GM21367 (cell line): ENCODE results near the gene S1PR5.
"Not testable (repeated sequence)": the region's sequence is repeated elsewhere in the genome, so short reads cannot be mapped to it uniquely, and the experiment has no call there.

Experiments
- ATAC-seq: cut with Tn5 transposase; IDR thresholded peaks from one replicate; pipeline ENCODE4 v1.9.1; 2021; ENCODE audit not compliant: unreplicated experiment

Gene S1PR5

DNA sequence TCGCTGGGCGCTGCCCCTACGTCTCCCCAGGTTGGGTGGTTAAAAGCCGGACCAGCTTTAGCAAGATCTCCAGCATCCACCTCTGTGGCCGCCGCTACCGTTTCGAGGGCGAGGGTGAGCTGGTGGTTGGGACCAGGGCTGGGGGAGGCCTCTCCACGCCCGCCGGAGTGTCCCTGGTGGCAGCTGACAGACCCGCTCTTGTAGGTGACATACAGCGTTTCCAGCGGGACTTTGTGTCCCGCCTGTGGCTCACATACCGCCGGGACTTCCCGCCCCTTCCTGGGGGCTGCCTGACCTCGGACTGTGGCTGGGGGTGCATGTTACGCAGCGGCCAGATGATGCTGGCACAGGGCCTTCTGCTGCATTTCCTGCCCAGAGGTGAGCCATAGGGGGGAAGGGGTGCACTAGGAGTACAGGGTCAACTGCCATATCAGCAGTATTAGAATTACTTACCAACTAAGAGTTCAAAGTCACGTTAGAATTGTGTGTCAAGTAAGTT is 27.6 kb upstream of the S1PR5 start:
- ATAC-seq: no peak

DNA sequence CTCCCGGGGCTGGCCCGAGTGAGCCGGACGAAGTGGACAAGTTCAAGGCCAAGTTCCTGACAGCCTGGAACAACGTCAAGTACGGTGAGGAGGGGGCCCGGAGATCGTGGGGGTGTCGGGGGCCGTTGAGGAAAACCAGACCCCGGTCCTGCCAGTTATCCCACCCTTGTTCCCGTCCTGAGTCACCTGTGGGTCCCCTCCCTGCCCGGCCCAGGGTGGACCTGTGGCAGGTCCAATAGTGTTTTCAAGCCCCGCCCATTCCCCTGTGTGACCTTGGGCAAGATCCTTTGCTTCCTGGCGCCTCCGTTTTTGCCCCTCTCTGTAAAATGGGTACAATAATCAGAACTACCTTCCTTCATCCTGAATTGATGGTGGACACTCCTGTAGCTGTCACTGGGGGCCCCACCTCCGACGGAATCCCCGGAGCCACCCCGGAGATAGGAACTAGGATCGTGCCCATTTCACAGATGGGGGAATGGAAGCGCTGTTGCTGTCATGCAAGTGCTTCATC is 27.1 kb upstream of the S1PR5 start:
- ATAC-seq: no peak

GRCh38 chr19:10543420-10544241 is 26.4 kb upstream of the S1PR5 start, which contains the start of gene ATG4D:
TSS of gene ATG4D (plus strand) at chr19:10543904. CDS start at chr19:10544091, 187 bp downstream.
- no peak for ATAC-seq

DNA sequence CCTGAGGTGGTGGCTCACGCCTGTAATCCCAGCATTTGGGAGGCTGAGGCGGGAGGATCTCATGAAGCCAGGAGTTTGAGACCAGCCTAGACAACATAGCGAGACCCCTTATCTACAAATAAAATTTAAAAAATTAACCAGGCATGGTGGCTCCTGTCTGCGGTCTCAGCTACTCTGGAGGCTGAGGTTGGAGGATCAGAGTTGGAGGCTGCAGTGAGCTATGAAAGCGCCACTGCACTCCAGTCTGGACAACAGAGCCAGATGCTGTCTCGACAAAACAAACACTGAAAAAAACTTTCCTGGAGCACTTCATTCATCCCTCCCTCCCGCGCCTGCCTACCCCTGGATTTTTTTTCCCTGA is 25.8 kb upstream of the S1PR5 start:
- ATAC-seq: no peak

- ATAC-seq: not testable (repeated sequence)
These were observed 21.8 kb upstream of the S1PR5 start for GRCh38 chr19:10539016-10539415.

GRCh38 chr19:10538204-10538983 is 21.1 kb upstream of the S1PR5 start:
- no peak for ATAC-seq

DNA sequence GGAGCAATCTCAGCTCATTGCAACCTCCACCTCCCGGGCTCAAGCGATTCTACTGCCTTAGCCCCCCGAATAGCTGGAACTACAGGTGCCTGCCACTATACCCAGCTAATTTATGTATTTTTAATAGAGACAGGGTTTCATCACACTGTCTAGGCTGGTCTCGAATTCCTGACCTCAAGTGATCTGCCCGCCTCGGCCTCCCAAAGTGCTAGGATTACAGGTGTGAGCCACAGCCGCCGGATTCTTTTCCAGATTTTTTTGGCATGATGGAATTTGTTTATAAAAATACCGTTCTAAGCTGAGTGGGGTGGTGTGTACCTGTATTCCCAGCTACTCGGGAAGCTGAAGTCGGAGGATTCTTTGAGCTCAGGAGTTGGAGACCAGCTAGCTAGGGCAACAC is 20.4 kb upstream of the S1PR5 start:
- no peak for ATAC-seq

- no peak for ATAC-seq
These were observed 18.4 kb upstream of the S1PR5 start for GRCh38 chr19:10535613-10536012.

- ATAC-seq: no peak
These were observed 16.6 kb upstream of the S1PR5 start for GRCh38 chr19:10533646-10534386.

DNA sequence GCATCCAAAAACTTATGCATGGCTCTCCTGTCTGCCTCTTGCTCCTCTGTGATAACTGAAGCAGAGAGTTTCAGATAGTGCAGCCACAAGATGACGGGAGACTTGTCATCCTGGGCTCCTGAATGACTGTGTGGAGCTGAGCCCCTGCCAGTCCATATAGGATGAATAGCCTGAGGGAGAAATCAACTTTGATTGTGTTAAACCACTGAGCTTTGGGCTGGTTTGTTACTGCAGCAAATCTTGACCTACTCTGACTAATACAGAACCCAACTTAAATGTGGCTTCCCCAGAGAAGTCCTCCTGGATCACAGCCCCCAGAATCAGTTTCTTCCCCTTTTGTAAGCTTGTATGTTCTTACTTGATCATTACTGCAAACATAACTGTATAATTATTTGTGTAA is 15.2 kb upstream of the S1PR5 start:
- ATAC-seq: no peak

DNA sequence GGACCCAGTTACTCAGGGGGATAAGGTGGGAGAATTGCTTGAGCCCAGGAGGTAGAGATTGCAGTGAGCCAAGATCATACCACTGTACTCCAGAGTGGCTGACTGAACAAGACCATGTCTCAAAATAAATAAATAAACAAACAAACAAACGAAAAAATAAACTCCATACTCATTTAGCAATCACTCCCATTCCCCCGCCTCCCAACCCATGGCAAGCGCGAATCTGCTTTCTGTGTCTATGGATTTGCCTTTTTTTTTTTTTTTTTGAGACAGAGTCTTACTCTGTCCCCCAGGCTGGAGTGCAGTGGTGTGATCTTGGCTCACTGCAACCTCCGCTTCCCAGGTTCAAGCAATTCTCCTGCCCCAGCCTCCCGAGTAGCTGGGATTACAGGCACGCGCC is 9.6 kb upstream of the S1PR5 start:
- ATAC-seq: not testable (repeated sequence)

DNA sequence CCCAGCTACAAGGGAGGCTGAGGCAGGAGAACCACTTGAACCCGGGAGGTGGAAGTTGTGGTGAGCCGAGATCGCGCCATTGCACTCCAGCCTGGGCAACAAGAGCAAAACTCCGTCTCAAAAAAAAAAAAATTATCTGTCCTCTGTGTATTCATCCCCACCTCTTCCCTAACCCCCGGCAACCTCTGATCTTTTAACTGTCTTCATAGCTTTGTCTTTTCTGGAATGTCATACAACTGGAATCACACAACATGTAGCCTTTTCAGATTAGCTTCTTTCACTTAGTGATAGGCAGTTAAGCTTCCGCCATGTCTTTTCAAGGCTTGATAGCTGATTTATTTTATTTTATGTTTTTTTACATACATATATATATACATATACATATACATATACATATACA is 8.4 kb upstream of the S1PR5 start:
- ATAC-seq: no peak

GRCh38 chr19:10523135-10523636 is 5.9 kb upstream of the S1PR5 start:
- no peak for ATAC-seq

DNA sequence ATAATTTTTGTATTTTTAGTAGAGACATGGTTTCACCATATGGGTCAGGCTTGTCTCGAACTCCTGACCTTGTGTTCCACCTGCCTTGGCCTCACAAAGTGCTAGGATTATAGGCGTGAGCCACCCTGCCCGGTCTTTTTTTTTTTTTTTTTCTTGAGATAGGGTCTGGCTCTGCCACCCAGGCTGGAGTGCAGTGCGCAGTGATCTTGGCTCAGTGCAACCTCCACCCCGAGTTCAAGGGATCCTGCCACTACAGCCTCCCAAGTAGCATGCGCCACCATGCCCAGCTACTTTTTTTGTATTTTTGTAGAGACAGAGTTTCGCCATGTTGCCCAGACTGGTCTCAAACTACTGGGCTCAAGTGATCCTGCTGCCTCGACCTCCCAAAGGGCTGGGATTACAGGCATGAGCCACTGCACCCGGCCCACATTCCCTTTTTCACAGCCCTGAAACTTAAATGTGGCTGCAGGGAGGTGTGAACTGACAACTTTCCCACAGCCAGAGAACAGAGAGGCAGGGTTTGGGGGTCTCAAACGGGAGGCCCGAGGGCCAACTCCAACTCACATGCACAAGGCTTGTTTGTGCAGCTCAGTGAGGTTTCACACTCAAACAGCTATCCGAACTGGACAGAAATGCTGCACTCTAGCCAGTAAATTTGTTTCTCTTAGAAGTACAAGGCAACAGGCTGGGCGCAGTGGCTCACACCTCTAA is 4.4 kb upstream of the S1PR5 start:
- no peak for ATAC-seq

DNA sequence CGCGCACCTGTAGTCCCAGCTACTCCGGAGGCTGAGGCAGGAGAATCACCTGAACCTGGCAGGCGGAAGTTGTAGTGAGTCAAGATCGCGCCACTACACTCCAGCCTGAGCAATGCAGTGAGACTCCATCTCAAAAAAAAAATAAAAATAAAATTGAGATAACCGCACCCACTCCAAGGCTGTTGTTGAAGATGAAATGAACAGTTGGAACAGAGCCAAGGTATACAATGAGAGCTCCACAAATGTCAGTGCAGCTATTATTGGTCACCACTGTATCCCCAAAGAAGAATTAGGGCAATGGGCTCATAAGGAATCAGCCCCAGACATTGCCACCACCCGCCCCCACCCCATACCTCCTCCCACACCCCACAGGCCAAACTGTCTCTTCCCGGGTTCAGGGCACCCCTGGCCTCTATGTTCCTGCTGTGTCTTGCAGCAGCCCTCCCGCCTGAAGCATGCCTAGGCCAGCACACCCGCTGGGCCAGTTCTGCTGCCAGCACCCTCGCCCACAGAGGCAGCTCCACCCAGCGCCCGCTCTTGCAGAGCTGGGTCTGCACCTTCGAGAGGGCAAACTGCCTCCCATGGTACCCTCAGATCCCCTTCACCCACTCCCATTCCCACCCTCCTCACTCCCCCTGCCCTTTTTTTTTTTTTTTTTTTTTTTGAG is 3.5 kb upstream of the S1PR5 start:
- no peak for ATAC-seq

- ATAC-seq: no peak
These were observed 2.2 kb upstream of the S1PR5 start for GRCh38 chr19:10519421-10519820.

DNA sequence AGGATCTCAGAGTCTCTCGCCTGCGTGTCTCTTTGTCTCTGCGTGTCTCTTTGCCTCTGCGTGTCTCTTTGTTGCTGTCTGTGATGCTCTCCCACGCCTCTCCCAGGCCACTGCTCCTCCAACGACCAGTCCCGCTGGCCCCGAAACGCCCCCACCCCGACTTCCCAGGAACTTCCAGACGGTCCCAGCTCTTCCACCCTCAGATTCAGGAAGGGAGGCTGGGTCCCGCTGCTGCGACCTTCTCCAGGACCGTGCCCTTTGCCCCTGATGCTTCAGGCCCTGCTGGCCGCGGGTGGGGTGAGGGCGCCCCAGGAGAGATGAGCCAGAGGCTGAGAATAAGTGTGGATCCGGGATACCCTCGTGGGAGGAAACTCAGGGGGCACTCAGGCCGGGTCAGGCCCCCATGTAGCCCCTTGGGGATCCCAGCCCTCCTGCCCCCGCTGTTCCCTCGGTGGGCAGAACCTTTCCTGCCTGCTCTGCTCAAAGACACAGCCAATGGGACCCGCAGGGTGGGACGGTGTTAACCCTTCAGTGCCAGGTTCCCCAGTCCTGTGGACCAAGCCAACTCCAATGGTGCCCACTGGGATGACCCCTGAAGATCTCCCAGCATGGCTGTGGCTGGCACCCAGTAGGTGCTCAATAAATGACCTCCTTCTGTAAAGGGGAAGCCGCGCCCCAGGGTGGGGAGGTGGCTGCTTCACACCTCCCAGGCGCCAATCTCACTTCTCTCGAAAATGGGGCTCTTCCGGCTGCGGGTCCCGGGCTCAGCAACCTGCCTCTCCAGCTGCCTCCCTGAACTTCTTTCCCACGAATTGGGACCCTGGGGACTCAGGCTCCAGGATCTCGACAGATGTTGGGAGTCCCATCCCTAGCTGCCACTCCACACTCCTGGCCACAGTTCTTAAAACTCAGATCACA is 1.5 kb upstream of the S1PR5 start:
- ATAC-seq: no peak

GRCh38 chr19:10517760-10518443 is 655 bp upstream of the S1PR5 start:
- ATAC-seq: no peak
